HG03045 (cell line): ENCODE measurements around the gene LDLRAD3.

Source experiments
- ATAC-seq: cut with Tn5 transposase; IDR thresholded peaks from one replicate; pipeline ENCODE4 v1.9.1; 2021; ENCODE audit warnings: mild to moderate bottlenecking, moderate library complexity; ENCODE audit not compliant: unreplicated experiment

LDLRAD3 gene

GRCh38 chr11:36122671-36123070 lies 178.8 kb downstream of the LDLRAD3 start:
- ATAC-seq: no peak

DNA sequence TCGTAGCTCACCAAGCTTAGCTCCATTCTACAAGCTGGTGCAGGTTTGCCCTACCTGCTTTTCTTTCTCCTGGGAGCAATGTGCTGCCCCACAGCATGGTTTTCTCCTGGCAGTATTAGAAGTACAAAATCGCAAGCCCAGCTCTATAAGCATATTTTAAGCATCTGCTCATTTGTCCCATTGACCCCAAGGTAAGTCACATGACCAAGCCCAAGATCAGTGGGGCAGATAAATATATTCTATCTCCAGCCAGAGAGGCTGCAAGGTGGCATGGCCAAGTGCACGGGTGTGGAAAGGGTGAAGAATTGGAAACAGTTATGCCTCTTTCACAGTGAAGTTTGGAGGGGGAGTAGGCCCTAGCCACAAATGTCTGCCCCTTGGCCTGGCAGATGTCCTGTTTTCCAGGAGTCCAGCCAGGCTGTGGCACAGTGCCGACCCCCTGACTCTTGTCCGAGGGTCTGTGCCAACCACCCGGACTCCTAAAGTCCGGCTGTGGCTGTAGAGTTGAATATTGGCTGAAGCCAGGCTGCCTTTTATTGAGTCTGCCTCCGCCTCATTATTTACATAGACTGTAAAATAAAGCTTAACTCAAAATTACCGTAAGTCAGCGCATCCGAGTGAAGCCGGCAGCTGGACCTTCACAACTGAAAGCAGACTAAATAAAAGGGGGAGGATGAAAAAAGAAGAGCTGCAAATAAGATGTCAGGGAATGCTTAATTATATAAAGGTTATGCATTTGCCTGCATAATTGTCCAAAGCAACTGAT lies 179.7 kb downstream of the LDLRAD3 start:
- ATAC-seq: no peak

DNA sequence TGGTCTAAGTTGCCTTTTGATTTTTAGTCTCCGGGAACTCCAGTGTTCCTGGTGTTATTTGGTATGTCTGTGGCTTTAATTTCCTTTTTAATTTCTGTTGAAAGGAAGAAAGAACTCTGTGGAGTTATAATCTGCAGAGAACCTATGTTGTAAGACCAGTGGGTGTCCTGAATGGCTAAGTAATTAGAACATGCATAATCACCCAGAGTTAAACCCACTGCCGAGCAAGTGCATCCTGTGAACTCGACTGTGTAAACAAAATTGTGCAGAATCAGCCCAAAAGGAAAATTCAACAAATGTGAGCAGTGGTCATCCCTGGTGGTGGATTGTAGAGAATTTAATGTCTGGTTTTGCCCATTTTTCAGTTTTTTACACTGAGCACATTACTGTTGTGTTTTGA lies 182.8 kb downstream of the LDLRAD3 start:
- ATAC-seq: no peak

DNA sequence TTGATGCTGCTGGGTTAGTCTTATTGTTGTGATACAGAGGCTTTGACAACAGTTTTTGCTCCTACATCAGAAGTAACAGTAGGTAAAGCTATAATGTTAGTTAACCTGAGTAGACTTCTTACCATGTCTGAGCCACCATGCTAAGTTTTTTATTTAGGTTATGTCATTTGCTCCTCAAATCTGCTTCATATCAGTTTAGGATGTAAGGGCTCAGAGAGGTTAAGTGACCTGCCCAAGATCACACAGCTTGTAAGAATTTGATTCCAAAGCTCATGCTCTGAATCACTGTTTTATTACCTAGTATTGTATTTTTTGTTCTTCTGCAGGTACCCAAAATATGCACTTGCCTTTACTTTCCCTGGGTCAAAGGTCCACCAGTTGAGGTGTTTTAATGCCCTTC lies 183.7 kb downstream of the LDLRAD3 start:
- ATAC-seq: no peak

- ATAC-seq: no peak
Measured at GRCh38 chr11:36129955-36130354, 186.1 kb downstream of the LDLRAD3 start.

DNA sequence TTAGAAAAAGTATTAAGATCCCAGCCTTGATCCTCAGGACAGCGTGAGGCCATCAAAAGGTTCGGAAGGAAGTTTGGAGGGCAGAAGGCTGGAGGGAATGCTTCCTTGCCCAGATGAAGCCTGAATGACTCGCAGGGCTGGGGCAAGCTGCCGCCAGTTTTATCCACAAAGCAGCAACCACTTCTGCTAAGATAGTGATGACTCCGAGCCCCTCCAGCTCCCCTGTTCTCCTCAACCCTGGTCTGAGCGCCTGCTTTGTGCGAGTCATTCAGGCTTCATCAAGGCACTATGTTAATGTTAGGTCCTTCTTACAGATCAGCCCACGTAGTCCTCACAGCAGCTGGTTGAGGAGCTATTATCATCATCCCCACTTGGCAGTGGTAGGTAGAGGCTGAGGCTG lies 186.5 kb downstream of the LDLRAD3 start:
- ATAC-seq: no peak

GRCh38 chr11:36131721-36132397 lies 188.0 kb downstream of the LDLRAD3 start:
- no peak for ATAC-seq

DNA sequence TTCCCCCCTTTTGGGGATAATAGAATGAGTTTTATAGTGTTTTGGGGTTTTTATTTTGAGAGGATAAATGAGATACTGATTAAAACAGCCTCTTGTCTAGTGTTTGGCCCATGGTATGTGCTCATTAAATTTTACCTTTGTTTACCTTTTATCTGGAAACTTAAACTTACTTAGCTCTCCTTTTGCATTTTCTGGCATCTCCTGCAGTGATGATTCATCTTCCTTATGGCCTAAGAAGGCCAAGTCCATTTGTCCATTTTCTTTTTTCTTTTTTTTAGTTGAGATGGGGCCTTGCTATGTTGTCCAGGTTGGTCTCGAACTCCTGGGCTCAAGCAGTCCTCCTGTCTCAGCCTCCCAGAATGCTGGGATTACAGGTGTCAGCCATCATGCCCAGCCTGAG lies 189.1 kb downstream of the LDLRAD3 start:
- ATAC-seq: no peak

DNA sequence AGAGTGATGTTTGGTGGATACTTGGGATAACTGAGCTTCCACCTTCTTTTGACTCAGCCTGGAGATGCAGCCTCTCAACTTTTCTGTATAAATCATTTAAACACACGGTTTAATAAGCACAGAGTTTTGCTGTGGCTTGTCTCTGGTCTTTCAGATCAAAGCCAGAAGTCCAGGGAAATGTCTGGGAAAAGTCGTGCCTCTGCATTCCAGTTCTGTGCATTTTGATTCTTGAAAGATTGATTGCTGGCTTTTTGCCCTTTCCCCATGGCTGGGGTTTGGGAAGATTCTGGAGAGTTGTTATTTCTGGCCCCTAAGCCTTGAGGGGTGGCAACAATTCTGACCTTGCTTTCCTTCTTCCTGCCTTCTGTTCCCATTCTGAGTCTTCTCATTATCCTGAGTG lies 191.2 kb downstream of the LDLRAD3 start:
- no peak for ATAC-seq

DNA sequence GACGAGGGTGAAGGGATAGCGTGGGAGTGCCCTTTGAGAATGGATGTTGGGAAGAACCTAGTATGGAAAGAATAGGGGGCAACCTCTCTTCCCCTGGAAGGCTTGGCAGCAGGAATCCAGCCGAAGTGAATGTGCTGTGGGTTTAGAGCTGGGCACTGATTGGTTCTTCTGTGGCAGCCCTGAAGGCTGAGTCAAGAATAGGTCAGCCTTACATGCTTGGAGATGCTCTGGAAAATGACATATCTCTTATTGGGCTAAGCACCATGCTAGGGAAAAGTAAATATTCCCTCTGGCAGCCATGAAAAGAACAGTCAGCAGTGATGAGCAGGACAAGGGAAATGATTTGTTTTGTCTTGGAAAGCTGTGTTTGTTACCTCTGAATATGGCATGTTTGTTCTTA lies 195.9 kb downstream of the LDLRAD3 start:
- no peak for ATAC-seq

DNA sequence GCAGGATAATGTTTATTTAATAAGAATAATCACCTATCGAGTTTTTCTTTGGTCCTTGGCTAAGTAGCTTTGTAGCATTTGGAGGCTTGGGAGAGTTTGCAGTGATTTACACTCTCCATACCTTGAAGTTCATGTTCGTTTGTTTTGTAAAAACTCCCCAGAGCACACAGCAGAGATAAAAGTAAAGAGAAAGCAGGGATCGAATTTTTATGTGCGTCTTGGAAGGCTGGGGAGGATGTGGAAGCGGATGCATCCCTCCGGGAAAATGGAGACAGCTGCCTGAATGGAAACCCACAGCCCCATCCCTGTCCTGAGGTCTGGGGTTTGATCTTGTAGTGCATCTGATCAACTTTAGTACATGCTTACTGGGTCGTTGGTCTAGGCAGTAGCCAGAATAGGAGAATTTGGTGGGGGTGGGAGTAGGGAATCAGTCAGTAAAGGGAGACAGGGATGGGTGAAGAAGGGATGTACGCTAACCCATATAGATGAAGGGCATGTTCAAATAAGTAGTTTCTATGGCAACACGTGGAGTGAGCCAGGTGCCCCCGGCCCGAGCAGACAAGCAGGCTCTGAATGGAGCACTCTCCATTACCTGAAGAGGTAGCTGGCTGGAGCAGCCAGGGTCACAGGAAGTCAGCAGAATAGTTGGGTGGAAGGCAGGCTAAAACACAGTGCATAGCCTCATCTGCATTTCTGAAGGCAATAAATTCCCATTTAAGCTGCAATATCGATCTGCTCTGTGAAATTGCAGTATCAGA lies 197.5 kb downstream of the LDLRAD3 start:
- no peak for ATAC-seq

GRCh38 chr11:36141956-36142355 lies 198.1 kb downstream of the LDLRAD3 start:
- ATAC-seq: no peak

DNA sequence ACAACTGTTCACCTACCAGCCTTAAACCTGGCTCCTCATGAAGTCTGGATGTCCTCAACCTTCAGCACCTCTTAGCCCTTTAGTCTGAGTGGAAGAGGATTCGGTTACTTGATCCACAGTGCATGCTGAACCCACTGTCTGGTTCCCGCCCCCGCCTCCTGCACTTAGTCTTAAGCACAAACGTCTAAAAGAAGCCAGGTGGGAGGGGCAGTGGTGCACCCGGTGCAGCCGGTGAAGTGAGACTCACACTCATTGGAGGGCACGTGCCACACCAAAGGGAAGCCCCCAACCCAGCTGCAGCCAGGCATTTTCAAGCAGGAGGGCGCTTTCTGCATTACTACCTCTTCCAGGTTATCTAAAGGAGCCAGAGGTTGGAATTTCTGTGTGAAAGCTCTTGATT lies 198.6 kb downstream of the LDLRAD3 start:
- no peak for ATAC-seq

- ATAC-seq: no peak
Measured at GRCh38 chr11:36142879-36143278, 199.0 kb downstream of the LDLRAD3 start.

- no peak for ATAC-seq
Measured at GRCh38 chr11:36146437-36146836, 202.6 kb downstream of the LDLRAD3 start.

GRCh38 chr11:36147491-36147890 lies 203.6 kb downstream of the LDLRAD3 start:
- no peak for ATAC-seq

DNA sequence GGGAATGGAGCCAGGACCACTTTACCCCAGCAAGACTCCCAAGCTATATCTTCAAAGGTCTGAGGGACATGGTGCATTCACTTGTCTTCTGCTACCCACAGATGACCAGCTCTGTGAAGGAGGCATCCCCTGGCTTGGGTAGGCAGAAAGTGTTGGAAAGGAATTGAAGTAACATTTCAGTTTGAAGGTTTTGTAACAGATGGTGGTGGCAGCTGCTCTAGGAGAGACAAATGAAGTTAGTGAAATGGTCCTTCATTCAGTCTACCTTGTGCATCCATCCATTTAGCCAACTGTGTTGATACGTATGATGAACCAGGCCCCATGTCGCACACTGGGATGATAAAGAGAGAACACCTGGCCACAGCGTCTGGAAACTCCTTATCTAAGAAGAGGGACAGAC lies 204.8 kb downstream of the LDLRAD3 start:
- ATAC-seq: no peak

DNA sequence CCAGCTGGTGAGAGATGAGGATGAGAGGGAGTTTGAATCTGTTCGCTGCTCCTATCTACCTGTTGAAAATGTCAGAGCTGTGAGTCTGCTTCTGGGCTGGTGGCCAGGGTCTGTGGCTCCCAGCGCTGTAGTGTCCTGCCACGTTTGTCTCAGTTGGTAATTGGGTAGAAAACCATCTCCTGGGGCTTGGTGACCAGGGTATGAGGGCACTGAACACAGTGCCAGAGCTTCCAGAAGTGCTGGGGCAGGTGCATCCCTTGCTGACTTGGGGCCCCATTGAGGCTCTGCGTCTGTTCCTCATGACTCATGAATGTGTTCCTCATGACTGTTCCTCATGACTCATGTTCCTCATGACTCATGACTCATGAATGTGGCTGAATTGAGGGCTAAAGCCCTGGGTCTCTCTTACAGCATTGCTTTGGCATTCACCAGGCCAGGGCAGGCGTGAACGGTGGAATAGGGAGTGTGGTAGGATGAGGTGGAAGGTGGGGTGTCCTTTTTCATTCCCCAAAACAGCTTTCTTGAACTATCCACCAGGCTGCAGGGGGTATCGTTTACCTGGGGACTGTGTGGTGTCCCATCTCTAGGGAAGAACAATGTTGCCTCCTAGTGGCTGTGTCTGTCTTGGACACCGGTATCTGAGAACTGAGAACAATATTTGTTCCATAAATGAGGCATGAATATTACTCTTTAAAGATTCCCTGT lies 205.8 kb downstream of the LDLRAD3 start:
- peak; percentile 77 for ATAC-seq

- ATAC-seq: no peak
Measured at GRCh38 chr11:36150986-36151385, 207.1 kb downstream of the LDLRAD3 start.

GRCh38 chr11:36151933-36152580 lies 208.2 kb downstream of the LDLRAD3 start:
- no peak for ATAC-seq

GRCh38 chr11:36153551-36153950 lies 209.7 kb downstream of the LDLRAD3 start:
- ATAC-seq: no peak
